ENCODE data around the gene NEUROG1. TPM values are rescaled to one million over a fixed set of nuclear protein-coding genes. Genes with fewer than 3 reads are reported as not detected.
A peak's percentile ranks its signal among the peaks of the same experiment; 100 is the strongest.

Gene NEUROG1
- total RNA-seq, 1 donor from 2014 or later: not detected

- intact Hi-C loops (cut with DNase I): no loop called here
- Histone ChIP-seq H3K9me3 (no peaks in the 10 kb centered on the region), H3K27me3 (peaks cover 19% of the 10 kb centered on the region), H3K4me3 (no peak overlapping the region), H3K27ac (no peak overlapping the region), H3K4me1 (no peaks in the 10 kb centered on the region), H3K36me3 (no peaks in the 10 kb centered on the region)
- no peak for TF ChIP-seq CTCF (IDR thresholded peaks at IDR 0.05)
- ATAC-seq (no peak), DNase-seq (no peak)
Measured at GRCh38 chr5:135566422-135567400, 30.9 kb upstream of the NEUROG1 start.

GRCh38 chr5:135565725-135566421, 30.1 kb upstream of the NEUROG1 start:
- ATAC-seq (peak; percentile 83), DNase-seq (peak; percentile 89)
- no peaks in the 10 kb centered on the region for H3K36me3 ChIP-seq
- no peaks in the 10 kb centered on the region for H3K9me3 ChIP-seq
- peak; percentile 87 for TF ChIP-seq CTCF (IDR thresholded peaks at IDR 0.05)
- intact Hi-C loops (cut with DNase I): no loop called here
- peaks cover 15% of the 10 kb centered on the region for H3K27me3 ChIP-seq
- H3K4me3 ChIP-seq: no peak overlapping the region
- H3K27ac ChIP-seq: no peak overlapping the region
- H3K4me1 ChIP-seq: no peaks in the 10 kb centered on the region

GRCh38 chr5:135565266-135565665, 29.5 kb upstream of the NEUROG1 start:
- intact Hi-C loops (cut with DNase I): no loop called here

GRCh38 chr5:135564331-135564730, 28.6 kb upstream of the NEUROG1 start:
- Histone ChIP-seq H3K36me3 (no peaks in the 10 kb centered on the region), H3K9me3 (no peaks in the 10 kb centered on the region), H3K4me1 (no peaks in the 10 kb centered on the region), H3K27ac (no peak overlapping the region), H3K27me3 (peaks cover 21% of the 10 kb centered on the region), H3K4me3 (no peak overlapping the region)
- DNase-seq: no peak
- ATAC-seq: no peak
- intact Hi-C loops (cut with DNase I): no loop called here
- no peak for TF ChIP-seq CTCF (IDR thresholded peaks at IDR 0.05)

More at GRCh38 chr5:135565266-135565665, 29.5 kb upstream of the NEUROG1 start:
- Histone ChIP-seq H3K27me3 (peaks cover 12% of the 10 kb centered on the region), H3K4me1 (no peaks in the 10 kb centered on the region), H3K36me3 (no peaks in the 10 kb centered on the region), H3K9me3 (no peaks in the 10 kb centered on the region), H3K4me3 (no peak overlapping the region), H3K27ac (no peak overlapping the region)
- no peak for TF ChIP-seq CTCF (IDR thresholded peaks at IDR 0.05)
- ATAC-seq: no peak
- DNase-seq: no peak

- ATAC-seq (no peak), DNase-seq (no peak)
- no peaks in the 10 kb centered on the region for H3K36me3 ChIP-seq
- no peaks in the 10 kb centered on the region for H3K4me1 ChIP-seq
- peaks cover 45% of the 10 kb centered on the region for H3K27me3 ChIP-seq
- intact Hi-C loops (cut with DNase I): no loop called here
- H3K27ac ChIP-seq: no peak overlapping the region
- no peak for TF ChIP-seq CTCF (IDR thresholded peaks at IDR 0.05)
- H3K9me3 ChIP-seq: no peaks in the 10 kb centered on the region
- H3K4me3 ChIP-seq: no peak overlapping the region
Measured at GRCh38 chr5:135561266-135561665, 25.5 kb upstream of the NEUROG1 start.

Data from upper lobe of right lung (tissue), 1 donor.